Cardiac muscle cell (in vitro differentiated cells and primary cell): ENCODE data around the gene EGF. TPM values are rescaled to one million over a fixed set of nuclear protein-coding genes. Genes with fewer than 3 reads are reported as not detected.
A peak's percentile ranks its signal among the peaks of the same experiment; 100 is the strongest.

Source experiments
- DNase-seq, 2 donors: peaks; one replicate each; pipeline versions ENCODE4 v3.0.0 to v3.0.0-alpha.2; 2010 to 2017; ENCODE audit warnings: low read depth in 1 of 2, low spot score in 1 of 2
- H3K27ac ChIP-seq: fragments of 200-600 bp; sonication (generic); 2 replicates; pipeline ENCODE4 v1.5.1; 2016
- H3K27me3 ChIP-seq: fragments of 200-600 bp; sonication (generic); 2 replicates; pipeline ENCODE4 v1.6.0; 2016; ENCODE audit warnings: control low read depth
- H3K36me3 ChIP-seq: fragments of 200-600 bp; sonication (generic); 2 replicates; pipeline ENCODE4 v1.5.1; 2016; ENCODE audit warnings: control low read depth
- H3K4me1 ChIP-seq: fragments of 200-600 bp; sonication (generic); 2 replicates; pipeline ENCODE4 v1.8.1; 2017; ENCODE audit warnings: low read depth, mild to moderate bottlenecking, mixed run types
- H3K4me3 ChIP-seq: fragments of 200-600 bp; sonication (generic); 2 replicates; pipeline ENCODE4 v1.5.1; 2016; ENCODE audit warnings: mild to moderate bottlenecking
- H3K9me3 ChIP-seq: fragments of 200-600 bp; sonication (generic); 2 replicates; pipeline ENCODE4 v1.5.1; 2017; ENCODE audit warnings: low read depth, mild to moderate bottlenecking, control low read depth
- polyA plus RNA-seq: library from polyadenylated mRNA; unstranded; fragments of >200 nt; fragmentation: Nextera tagmentation; extraction: Ambion mirVana; gene quantifications from 2 replicates; pipeline ENCODE4 v1.2.1, GENCODE V29; 2016
- total RNA-seq: library from RNA; depleted of rRNA; stranded (reverse); fragments of >200 nt; gene quantifications from 2 replicates; pipeline ENCODE4 v1.2.3, GENCODE V29; 2016
- TF ChIP-seq, protein P1 (sequence below): IDR thresholded peaks from 2 replicates; pipeline ENCODE4 v1.5.1; 2012; ENCODE audit warnings: low read depth, mild to moderate bottlenecking, low read length

The EGF gene
- total and polyA plus RNA-seq, 2 experiments from 2014 or later, result 3.0 to 11.0 TPM

DNA sequence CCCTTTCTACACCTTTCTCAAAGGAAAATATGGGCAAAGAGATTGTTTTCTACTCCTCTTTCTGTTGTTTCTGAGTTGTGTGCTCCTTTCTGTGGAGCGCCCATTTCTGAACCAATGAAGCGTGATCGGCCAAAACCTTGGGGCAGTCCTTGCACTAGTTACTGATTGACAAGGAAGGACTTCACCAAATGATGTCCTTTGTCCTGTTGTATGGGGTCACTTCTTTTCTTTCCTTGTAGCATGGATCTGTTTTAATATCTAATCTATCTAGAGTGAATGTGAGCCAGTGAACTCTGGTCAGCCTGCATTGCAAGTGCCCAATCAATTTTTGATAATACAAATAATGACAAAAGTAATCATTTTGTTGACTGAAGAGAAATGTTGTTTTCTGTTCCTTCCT, 94.5 kb downstream of the EGF start:
- Histone ChIP-seq H3K27me3 (no peaks in the 10 kb centered on the region), H3K27ac (peak overlapping the region; percentile 90), H3K36me3 (no peaks in the 10 kb centered on the region), H3K4me3 (no peak overlapping the region), H3K4me1 (peaks cover 39% of the 10 kb centered on the region), H3K9me3 (no peaks in the 10 kb centered on the region)
- TF ChIP-seq, protein P1, sequence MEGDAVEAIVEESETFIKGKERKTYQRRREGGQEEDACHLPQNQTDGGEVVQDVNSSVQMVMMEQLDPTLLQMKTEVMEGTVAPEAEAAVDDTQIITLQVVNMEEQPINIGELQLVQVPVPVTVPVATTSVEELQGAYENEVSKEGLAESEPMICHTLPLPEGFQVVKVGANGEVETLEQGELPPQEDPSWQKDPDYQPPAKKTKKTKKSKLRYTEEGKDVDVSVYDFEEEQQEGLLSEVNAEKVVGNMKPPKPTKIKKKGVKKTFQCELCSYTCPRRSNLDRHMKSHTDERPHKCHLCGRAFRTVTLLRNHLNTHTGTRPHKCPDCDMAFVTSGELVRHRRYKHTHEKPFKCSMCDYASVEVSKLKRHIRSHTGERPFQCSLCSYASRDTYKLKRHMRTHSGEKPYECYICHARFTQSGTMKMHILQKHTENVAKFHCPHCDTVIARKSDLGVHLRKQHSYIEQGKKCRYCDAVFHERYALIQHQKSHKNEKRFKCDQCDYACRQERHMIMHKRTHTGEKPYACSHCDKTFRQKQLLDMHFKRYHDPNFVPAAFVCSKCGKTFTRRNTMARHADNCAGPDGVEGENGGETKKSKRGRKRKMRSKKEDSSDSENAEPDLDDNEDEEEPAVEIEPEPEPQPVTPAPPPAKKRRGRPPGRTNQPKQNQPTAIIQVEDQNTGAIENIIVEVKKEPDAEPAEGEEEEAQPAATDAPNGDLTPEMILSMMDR, result no peak
- no peak for DNase-seq

DNA sequence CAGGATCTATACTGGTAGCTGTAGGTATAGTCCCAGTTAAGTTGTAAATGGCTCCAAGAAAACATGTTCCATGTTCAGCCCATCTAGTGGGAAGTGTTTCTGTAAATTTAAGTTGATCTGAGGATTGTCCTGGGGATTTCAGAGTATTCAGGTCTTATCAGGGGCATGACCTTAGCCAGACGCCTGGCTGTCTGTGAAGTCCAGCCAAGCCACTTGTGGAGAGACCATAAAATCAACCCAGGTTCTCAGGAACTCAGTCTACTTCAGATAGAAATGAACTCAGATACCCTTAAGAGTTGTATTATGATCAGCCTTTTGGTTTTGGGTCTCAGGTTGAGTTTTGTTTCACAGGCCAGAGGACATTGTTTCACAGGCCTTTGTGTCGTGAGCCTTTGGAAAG, 95.9 kb downstream of the EGF start:
- Histone ChIP-seq H3K27me3 (no peaks in the 10 kb centered on the region), H3K36me3 (no peaks in the 10 kb centered on the region), H3K4me3 (no peak overlapping the region), H3K27ac (peak overlapping the region; percentile 90), H3K4me1 (peaks cover 39% of the 10 kb centered on the region), H3K9me3 (no peaks in the 10 kb centered on the region)
- DNase-seq, result peak in 1 of 2 donors; percentile 81
- TF ChIP-seq, protein P1, result no peak

DNA sequence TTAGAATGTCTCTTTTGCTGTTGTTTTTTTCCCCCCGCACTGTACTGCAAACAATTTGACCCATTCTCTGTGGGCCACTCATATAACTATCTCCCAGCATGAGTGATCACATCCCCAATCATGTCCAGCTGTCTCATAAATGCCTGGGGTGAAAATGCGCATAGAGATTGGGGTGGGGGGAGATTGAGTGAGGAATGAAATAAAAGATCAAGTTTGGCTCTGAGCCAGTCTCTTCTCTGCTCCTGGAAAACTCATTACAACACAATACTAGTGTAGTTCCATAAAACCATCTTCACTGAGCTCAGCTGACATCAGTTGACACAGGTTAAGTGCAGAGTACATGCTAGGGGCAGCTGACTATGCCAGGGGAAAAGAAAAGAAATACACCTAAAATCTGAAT, 96.9 kb downstream of the EGF start:
- DNase-seq, result no peak
- Histone ChIP-seq H3K27ac (peak overlapping the region; percentile 90), H3K36me3 (no peaks in the 10 kb centered on the region), H3K27me3 (no peaks in the 10 kb centered on the region), H3K4me1 (peaks cover 39% of the 10 kb centered on the region), H3K9me3 (no peaks in the 10 kb centered on the region), H3K4me3 (no peak overlapping the region)
- TF ChIP-seq, protein P1, result no peak

DNA sequence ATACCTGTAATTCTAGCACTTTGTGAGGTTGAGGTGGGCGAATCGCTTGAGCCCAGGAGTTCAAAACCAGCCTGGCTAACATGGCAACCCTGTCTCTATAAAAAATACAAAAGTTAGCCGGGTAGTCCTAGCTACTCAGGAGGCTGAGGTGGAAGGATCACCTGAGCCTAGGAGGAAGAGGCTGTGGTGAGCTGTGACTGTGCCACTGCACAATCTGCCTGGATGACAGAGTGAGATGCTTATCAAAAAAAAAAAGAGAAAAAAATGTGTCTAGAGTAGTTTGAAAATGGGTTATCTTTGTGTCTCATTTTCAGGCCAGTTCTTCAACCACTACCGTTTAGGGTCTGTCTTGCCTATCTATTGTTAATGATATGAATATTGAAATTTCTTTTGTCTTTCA, 98.1 kb downstream of the EGF start:
- no peaks in the 10 kb centered on the region for H3K36me3 ChIP-seq
- H3K27me3 ChIP-seq, result no peaks in the 10 kb centered on the region
- peaks cover 37% of the 10 kb centered on the region for H3K4me1 ChIP-seq
- DNase-seq, result no peak
- TF ChIP-seq, protein P1, result no peak
- H3K9me3 ChIP-seq, result no peaks in the 10 kb centered on the region
- no peak overlapping the region for H3K4me3 ChIP-seq
- no peak overlapping the region for H3K27ac ChIP-seq

- no peaks in the 10 kb centered on the region for H3K27me3 ChIP-seq
- H3K4me3 ChIP-seq, result no peak overlapping the region
- H3K27ac ChIP-seq, result no peak overlapping the region
- H3K36me3 ChIP-seq, result no peaks in the 10 kb centered on the region
- peaks cover 17% of the 10 kb centered on the region for H3K4me1 ChIP-seq
- DNase-seq, result no peak
- TF ChIP-seq, protein P1, result no peak
- no peaks in the 10 kb centered on the region for H3K9me3 ChIP-seq
Measured at GRCh38 chr4:110012917-110013316, 100.2 kb downstream of the EGF start.

DNA sequence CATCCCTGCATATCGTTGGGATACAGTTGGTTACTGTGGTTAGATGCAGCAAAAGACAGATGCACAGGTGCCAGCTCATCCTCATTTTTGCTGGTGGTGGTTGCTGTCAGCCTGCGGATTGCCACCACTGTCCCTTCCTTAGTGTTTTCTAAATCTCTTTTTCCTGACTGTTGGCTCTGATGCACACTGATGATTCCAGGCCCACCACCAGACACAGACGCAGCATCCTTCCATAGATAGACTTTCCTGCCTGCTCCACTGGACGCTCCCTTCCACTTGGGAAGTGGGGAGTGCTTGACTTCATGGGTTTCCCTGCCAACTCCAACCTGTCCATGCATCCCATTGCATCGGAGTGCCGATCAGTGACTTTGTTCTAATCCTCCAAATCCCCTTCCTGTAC, 101.5 kb downstream of the EGF start:
- Histone ChIP-seq H3K27me3 (no peaks in the 10 kb centered on the region), H3K4me3 (no peak overlapping the region), H3K27ac (no peak overlapping the region), H3K9me3 (no peaks in the 10 kb centered on the region), H3K4me1 (peaks cover 6% of the 10 kb centered on the region), H3K36me3 (no peaks in the 10 kb centered on the region)
- no peak for DNase-seq
- TF ChIP-seq, protein P1, result no peak
